HepG2 (cell line): ENCODE results near the gene HEATR1. TPM values are rescaled to one million over a fixed set of nuclear protein-coding genes. Genes with fewer than 3 reads are reported as not detected.

Experiments
- ATAC-seq: fragments of 200-7000 bp; cut with Tn5 transposase; 3 replicates; pipeline ENCODE4 v1.9.1; 2020; ENCODE audit warnings: mild to moderate bottlenecking, moderate library complexity
- BruUV-seq: library from RNA; stranded (reverse); fragments of 400-500 nt; replicated peaks from 2 replicates; lab custom pipeline; 2021; lab: Mats Ljungman, UMichigan
- CTCF ChIA-PET: fragments of 300-600 bp; formaldehyde crosslinking; extraction: SDS; loops from one replicate; lab custom pipeline; 2021; ENCODE audit warnings: low total read pairs, inconsistent platforms, low intra/inter-chr PET ratio; lab: Yijun Ruan, JAX
- POLR2A ChIA-PET: fragments of 350-600 bp; sonication (Branson Sonifier 250); formaldehyde crosslinking; loops from one replicate; lab custom pipeline; 2020; ENCODE audit warnings: antibody characterized with exemption, inconsistent platforms; lab: Yijun Ruan, JAX
- DNase-seq: peaks from one replicate; pipeline ENCODE4 v3.0.0-alpha.2; 2015; ENCODE audit warnings: low spot score
- FAIRE-seq: peaks from 3 replicates; lab custom pipeline; 2011; peaks lifted over from hg19 to GRCh38; lab: Jason Lieb, UNC
- H2AFZ ChIP-seq: one replicate; pipeline ENCODE4 v1.6.1; 2011; ENCODE audit warnings: low read length, inconsistent platforms
- H3K27ac ChIP-seq: fragments of 300-600 bp; 3 replicates; pipeline ENCODE4 v1.8.0; 2011; ENCODE audit warnings: mixed run types, mild to moderate bottlenecking, mixed read lengths, low read length, inconsistent platforms; ENCODE audit not compliant: insufficient read depth; ENCODE audit errors: extremely low read length
- H3K27me3 ChIP-seq, 2 experiments: fragments of 200-600 bp in 1 of 2; 2 replicates in 1 of 2; 3 replicates in 1 of 2; pipeline versions ENCODE4 v1.6.0 to v1.8.0; 2011; ENCODE audit warnings: low read length in 2 of 2, mild to moderate bottlenecking in 2 of 2, moderate library complexity in 2 of 2, inconsistent platforms in 1 of 2; ENCODE audit not compliant: insufficient read depth in 2 of 2, control insufficient read depth in 1 of 2
- H3K36me3 ChIP-seq, 2 experiments: fragments of 200-600 bp in 1 of 2; replicated peaks in 1 of 2; 2 replicates in 1 of 2; 3 replicates in 1 of 2; pipeline versions ENCODE4 v1.5.1 to v1.8.0; 2011; ENCODE audit warnings: low read length in 2 of 2, inconsistent platforms in 1 of 2; ENCODE audit not compliant: insufficient read depth in 2 of 2, control insufficient read depth in 1 of 2
- H3K4me1 ChIP-seq: 2 replicates; pipeline ENCODE4 v1.5.1; 2012; ENCODE audit warnings: low read length, inconsistent platforms; ENCODE audit not compliant: insufficient read depth
- H3K4me2 ChIP-seq: 2 replicates; pipeline ENCODE4 v1.6.0; 2011; ENCODE audit warnings: low read depth, low read length, inconsistent platforms
- H3K4me3 ChIP-seq, 3 experiments: fragments of 200-600 bp in 1 of 3; sonication (generic), shearing (Covaris generic) in 1 of 3; replicated peaks in 1 of 3; 2 replicates each; pipeline ENCODE4 v1.5.1; 2011 to 2016; ENCODE audit warnings: low read length in 3 of 3, inconsistent platforms in 2 of 3, low read depth in 2 of 3, mild to moderate bottlenecking in 2 of 3, control low read depth in 1 of 3, mixed read lengths in 1 of 3; ENCODE audit not compliant: insufficient read depth in 1 of 3
- H3K79me2 ChIP-seq: one replicate; pipeline ENCODE4 v1.6.1; 2011; ENCODE audit warnings: low read length, inconsistent platforms; ENCODE audit not compliant: insufficient read depth
- H3K9ac ChIP-seq: 2 replicates; pipeline ENCODE4 v1.6.0; 2011; ENCODE audit warnings: mild to moderate bottlenecking, low read depth, low read length, inconsistent platforms; ENCODE audit not compliant: insufficient read depth
- H3K9me3 ChIP-seq: 2 replicates; pipeline ENCODE4 v1.5.1; 2012; ENCODE audit warnings: mild to moderate bottlenecking, low read length
- H4K20me1 ChIP-seq: 2 replicates; pipeline ENCODE4 v1.6.0; 2011; ENCODE audit warnings: inconsistent platforms, mild to moderate bottlenecking, low read length, moderate library complexity; ENCODE audit not compliant: insufficient read depth
- ARNT ChIP-seq: fragments of 450-650 bp; IDR thresholded peaks from 2 replicates; pipeline ENCODE4 v1.6.1; 2017
- CC2D1A ChIP-seq: sonication (generic); formaldehyde crosslinking; IDR thresholded peaks from 2 replicates; pipeline ENCODE4 v1.8.1; 2023; ENCODE audit warnings: mild to moderate bottlenecking, missing genetic modification reagents
- JARID2 ChIP-seq: sonication (generic); formaldehyde crosslinking; IDR thresholded peaks from 2 replicates; pipeline ENCODE4 v1.8.1; 2023; ENCODE audit warnings: missing genetic modification reagents, inconsistent platforms; ENCODE audit not compliant: insufficient replicate concordance
- KLF11 ChIP-seq: IDR thresholded peaks from 2 replicates; pipeline ENCODE4 v1.6.1; 2016; ENCODE audit warnings: missing compliant biosample characterization
- NCOR1 ChIP-seq: fragments of 200-600 bp; sonication (generic); IDR thresholded peaks from 2 replicates; pipeline ENCODE4 v1.7.0; 2017; ENCODE audit warnings: antibody characterized with exemption, low read length, borderline replicate concordance
- NR3C1 ChIP-seq: sonication (generic); formaldehyde crosslinking; IDR thresholded peaks from 2 replicates; pipeline ENCODE4 v1.4.0; 2020; ENCODE audit warnings: missing genetic modification reagents
- RAD51 ChIP-seq: fragments of 450-650 bp; IDR thresholded peaks from 2 replicates; pipeline ENCODE4 v1.6.1; 2016; ENCODE audit warnings: borderline replicate concordance
- SRSF4 ChIP-seq: fragments of 200-400 bp; formaldehyde crosslinking; IDR thresholded peaks from one replicate; pipeline ENCODE4 v1.6.1; 2018; ENCODE audit warnings: mild to moderate bottlenecking, low read depth, low read length, moderate library complexity; ENCODE audit not compliant: poor library complexity, severe bottlenecking
- ZFP90 ChIP-seq: sonication (generic); formaldehyde crosslinking; IDR thresholded peaks from 2 replicates; pipeline ENCODE4 v1.8.0; 2022; ENCODE audit warnings: missing genetic modification reagents, mild to moderate bottlenecking, inconsistent platforms, borderline replicate concordance
- ZKSCAN5 ChIP-seq: sonication (generic); formaldehyde crosslinking; IDR thresholded peaks from 2 replicates; pipeline ENCODE4 v1.5.1; 2020; ENCODE audit warnings: mild to moderate bottlenecking, missing genetic modification reagents
- WGBS: methylation state at CpG from one replicate; pipeline ENCODE4 v1.1.6; 2017; ENCODE audit warnings: low lambda C conversion rate; 5-methylcytosine and 5-hydroxymethylcytosine counted together
- in situ Hi-C: cut with HindIII; loops from 2 replicates; pipeline ENCODE4 v1.10.0; 2017; ENCODE audit warnings: low pct_unique_long_range_greater_than_20kb; ENCODE audit not compliant: extremely low pct_ligation_motif_present
- intact Hi-C: fragments of 100-400 bp; cut with micrococcal nuclease; formaldehyde crosslinking; loops from one replicate; pipeline ENCODE4 v1.10.0; 2022; ENCODE audit not compliant: unreplicated experiment
- polyA plus RNA-seq, 8 experiments: library from polyadenylated mRNA; depleted of rRNA in 3 of 8; stranded (reverse) in 7 of 8; unstranded in 1 of 8; fragments of >200 nt; fragmentation: Illumina TruSeq in 4 of 8; extraction: Trizol in 4 of 8; gene quantifications; 2 replicates each; pipeline versions ENCODE4 v1.2.1 to v1.2.3, GENCODE V29; 2011 to 2016; ENCODE audit warnings: low read depth in 4 of 8, missing spikeins in 1 of 8, mixed read lengths in 1 of 8; ENCODE audit not compliant: insufficient read depth in 1 of 8
- total RNA-seq, 5 experiments: library from RNA; depleted of rRNA; stranded (reverse); fragments of >200 nt; fragmentation: Illumina TruSeq; extraction: Trizol; gene quantifications; 2 replicates each; pipeline ENCODE4 v1.2.3, GENCODE V29; 2016; ENCODE audit warnings: low read depth in 1 of 5
- TF ChIP-seq, protein P1 (sequence below): sonication (generic); formaldehyde crosslinking; IDR thresholded peaks from 2 replicates; pipeline ENCODE4 v1.5.1; 2020; ENCODE audit warnings: missing genetic modification reagents, mild to moderate bottlenecking, borderline replicate concordance

The HEATR1 gene
- total and polyA plus RNA-seq, 2 of the 13 experiments (the other 11 are each of a cell fraction or from before 2014, with no cell fraction given) = 10.2 to 45.8 TPM

DNA sequence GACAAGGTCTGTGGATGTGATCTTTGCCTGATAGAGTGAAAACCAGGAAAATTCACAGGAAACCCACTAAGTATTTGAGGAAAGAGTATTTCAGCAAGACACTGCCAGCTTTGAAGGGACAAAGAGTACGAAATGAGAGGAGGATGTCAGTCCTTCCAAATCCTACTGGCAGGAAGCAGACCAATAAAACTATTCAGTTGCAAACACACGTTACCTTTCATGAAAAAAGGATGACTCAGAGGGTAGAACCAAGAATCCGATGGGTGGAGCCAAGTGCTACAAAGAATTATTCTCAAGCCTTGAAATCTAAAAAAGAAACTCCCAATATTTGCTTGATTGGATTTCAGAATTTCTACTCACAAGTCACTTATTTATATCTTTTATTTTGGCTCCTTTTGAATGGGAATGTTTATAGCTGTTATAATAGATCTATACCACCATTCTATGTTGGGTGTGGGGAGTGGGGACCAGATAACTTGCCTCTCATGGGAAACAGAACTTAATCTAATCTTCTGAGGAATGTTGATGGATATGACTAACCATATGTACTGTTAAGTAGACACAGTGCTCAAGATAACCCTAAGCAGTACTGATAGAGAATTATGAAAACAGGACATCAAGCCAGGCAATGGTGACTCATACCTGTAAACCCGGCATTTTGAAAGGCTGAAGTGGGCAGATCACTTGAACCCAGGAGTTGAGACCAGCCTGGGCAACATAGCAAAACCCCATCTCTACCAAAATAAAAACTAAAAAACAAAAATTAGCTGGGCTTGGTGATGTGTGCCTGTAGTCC is 19.3 kb upstream of the HEATR1 start:
- no peak overlapping the region for H3K9ac ChIP-seq
- no peak overlapping the region for H3K4me2 ChIP-seq
- DNase-seq = no peak
- no peaks in the 10 kb centered on the region for H4K20me1 ChIP-seq
- POLR2A ChIA-PET = no interaction called here
- H3K36me3 ChIP-seq = no peaks in the 10 kb centered on the region
- no peaks in the 10 kb centered on the region for H3K4me1 ChIP-seq
- in situ Hi-C loops = loop anchor here (25.0 kb wide), 1 partner anchor 239 kb away; no protein-coding TSS in a partner anchor
- no peak for FAIRE-seq
- BruUV-seq = no TSS peak
- TF ChIP-seq KLF11 = no peak
- no peak for TF ChIP-seq JARID2 (CRISPR knock-in tag)
- no peak for TF ChIP-seq SRSF4
- no peak for TF ChIP-seq NCOR1
- TF ChIP-seq, protein P1, sequence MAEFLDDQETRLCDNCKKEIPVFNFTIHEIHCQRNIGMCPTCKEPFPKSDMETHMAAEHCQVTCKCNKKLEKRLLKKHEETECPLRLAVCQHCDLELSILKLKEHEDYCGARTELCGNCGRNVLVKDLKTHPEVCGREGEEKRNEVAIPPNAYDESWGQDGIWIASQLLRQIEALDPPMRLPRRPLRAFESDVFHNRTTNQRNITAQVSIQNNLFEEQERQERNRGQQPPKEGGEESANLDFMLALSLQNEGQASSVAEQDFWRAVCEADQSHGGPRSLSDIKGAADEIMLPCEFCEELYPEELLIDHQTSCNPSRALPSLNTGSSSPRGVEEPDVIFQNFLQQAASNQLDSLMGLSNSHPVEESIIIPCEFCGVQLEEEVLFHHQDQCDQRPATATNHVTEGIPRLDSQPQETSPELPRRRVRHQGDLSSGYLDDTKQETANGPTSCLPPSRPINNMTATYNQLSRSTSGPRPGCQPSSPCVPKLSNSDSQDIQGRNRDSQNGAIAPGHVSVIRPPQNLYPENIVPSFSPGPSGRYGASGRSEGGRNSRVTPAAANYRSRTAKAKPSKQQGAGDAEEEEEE (CRISPR knock-in tag) = no peak
- no peak for TF ChIP-seq ZKSCAN5
- TF ChIP-seq ZFP90 = no peak
- TF ChIP-seq CC2D1A = no peak
- TF ChIP-seq NR3C1 (CRISPR knock-in tag) = no peak
- no peak for TF ChIP-seq RAD51
- TF ChIP-seq ARNT = no peak
- TF ChIP-seq, all 625 proteins: peak for 0
- peaks cover 12% of the 10 kb centered on the region for H3K9me3 ChIP-seq
- CTCF ChIA-PET = no interaction called here
- H3K27ac ChIP-seq = no peak overlapping the region
- WGBS = 5% methylated on average over 4 of the region's 4 CpGs
- H3K4me3 ChIP-seq = no peak overlapping the region
- peaks cover 0 to 3% of the 10 kb centered on the region in 2 experiments; a peak in 1 of 5 replicates for H3K27me3 ChIP-seq
- no peak for ATAC-seq
- intact Hi-C loops = no loop called here
- no peaks in the 10 kb centered on the region for H3K79me2 ChIP-seq
- H2AFZ ChIP-seq = no peak overlapping the region
